Heart left ventricle (tissue), 13 donors: ENCODE results near the gene TNFAIP2.

Source experiments
- POLR2A ChIP-seq, 2 donors: fragments of 450-650 bp; IDR thresholded peaks; one replicate each; pipeline ENCODE4 v1.6.1; 2017; ENCODE audit warnings: antibody characterized with exemption in 2 of 2, mild to moderate bottlenecking in 2 of 2, moderate library complexity in 2 of 2
- TF ChIP-seq, protein P1 (sequence below), 12 donors: fragments of 200-600 bp; sonication (generic) in 4 of 12; IDR thresholded peaks; one replicate each; pipeline versions ENCODE4 v1.5.0 to v1.8.0; 2018 to 2022; ENCODE audit warnings: antibody characterized with exemption in 12 of 12, mild to moderate bottlenecking in 5 of 12
- donor health status: ischemic (EF 13 %, LVEDD 7.1; RV severe dilation, severe dysfunction).
- donor health status: DM: no; HTN: yes; CAD: no.
- donor health status: DM: no; HTN: no; CAD: no.
- donor health status: ischemic (EF 25% LVEDD 6.9; RV normal size, moderate dysfunction).
- donor health status: ischemic (EF 25% LVEDD 5.7; RV mildly dilated, moderate dysfunction).
- donor health status: ischemic (EF 35%, LVEDD 5.7; RV mildly dilated, moderate dysfunction).
- donor health status: nonischemic (EF 11% LVEDD 7.7; RV severe dilation, severe dysfunction).
- donor health status: DM: yes; HTN: yes; CAD: no.
- donor health status: PGD.
- donor health status: ischemic (EF 29% LVEDD 5.4; RV normal size, mild dysfunction).
- donor health status: nonischemic (EF 23%, LVEDD 6.1; RV moderate dilation, normal function).

DNA sequence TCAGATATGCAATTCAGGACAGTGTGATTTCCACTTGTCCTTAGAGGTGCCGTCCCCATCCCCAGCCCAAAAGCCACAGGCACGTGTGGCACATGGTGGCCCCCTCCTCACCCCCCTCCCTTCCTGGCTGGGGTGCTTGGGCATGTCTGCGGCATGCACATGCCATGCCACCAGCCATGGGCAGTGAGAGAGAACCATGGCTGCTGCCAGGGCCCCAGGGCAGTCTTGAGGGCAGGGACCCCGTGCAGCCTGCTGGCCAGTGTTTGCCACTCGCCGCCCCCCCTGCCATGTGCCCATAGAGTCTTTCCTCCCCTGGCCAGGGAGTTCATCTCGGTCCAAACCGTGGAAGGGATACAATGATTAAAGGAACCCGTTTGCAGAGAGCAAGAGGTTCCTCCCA is 41.5 kb downstream of the TNFAIP2 start:
- no peak for TF ChIP-seq POLR2A (IDR thresholded peaks at IDR 0.05)
- TF ChIP-seq, protein P1, sequence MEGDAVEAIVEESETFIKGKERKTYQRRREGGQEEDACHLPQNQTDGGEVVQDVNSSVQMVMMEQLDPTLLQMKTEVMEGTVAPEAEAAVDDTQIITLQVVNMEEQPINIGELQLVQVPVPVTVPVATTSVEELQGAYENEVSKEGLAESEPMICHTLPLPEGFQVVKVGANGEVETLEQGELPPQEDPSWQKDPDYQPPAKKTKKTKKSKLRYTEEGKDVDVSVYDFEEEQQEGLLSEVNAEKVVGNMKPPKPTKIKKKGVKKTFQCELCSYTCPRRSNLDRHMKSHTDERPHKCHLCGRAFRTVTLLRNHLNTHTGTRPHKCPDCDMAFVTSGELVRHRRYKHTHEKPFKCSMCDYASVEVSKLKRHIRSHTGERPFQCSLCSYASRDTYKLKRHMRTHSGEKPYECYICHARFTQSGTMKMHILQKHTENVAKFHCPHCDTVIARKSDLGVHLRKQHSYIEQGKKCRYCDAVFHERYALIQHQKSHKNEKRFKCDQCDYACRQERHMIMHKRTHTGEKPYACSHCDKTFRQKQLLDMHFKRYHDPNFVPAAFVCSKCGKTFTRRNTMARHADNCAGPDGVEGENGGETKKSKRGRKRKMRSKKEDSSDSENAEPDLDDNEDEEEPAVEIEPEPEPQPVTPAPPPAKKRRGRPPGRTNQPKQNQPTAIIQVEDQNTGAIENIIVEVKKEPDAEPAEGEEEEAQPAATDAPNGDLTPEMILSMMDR (IDR thresholded peaks at IDR 0.05): no peak
